K562 (cell line): ENCODE results near the gene DNAH5. TPM values are rescaled to one million over a fixed set of nuclear protein-coding genes. Genes with fewer than 3 reads are reported as not detected.

Experiments used
- ATAC-seq: fragments of 200-7000 bp; cut with Tn5 transposase; 3 replicates; pipeline ENCODE4 v1.9.1; 2020; ENCODE audit warnings: moderate library complexity
- BruUV-seq: library from RNA; stranded (reverse); fragments of 400-500 nt; replicated peaks from 2 replicates; lab custom pipeline; 2021; lab: Mats Ljungman, UMichigan
- CTCF ChIA-PET: fragments of 300-600 bp; formaldehyde crosslinking; extraction: SDS; loops from one replicate; lab custom pipeline; 2021; ENCODE audit warnings: low intra/inter-chr PET ratio; lab: Yijun Ruan, JAX
- POLR2A ChIA-PET: fragments of 300-600, 350-650 bp; sonication (Branson Sonifier 250); formaldehyde crosslinking; extraction: SDS; loops from one replicate; lab custom pipeline; 2021; ENCODE audit warnings: antibody characterized with exemption, inconsistent platforms; lab: Yijun Ruan, JAX
- DNase-seq, 4 experiments: peaks; one replicate each; pipeline versions ENCODE4 v3.0.0 to v3.0.0-alpha.2; 2011 to 2018; ENCODE audit warnings: low spot score in 3 of 4, mixed read lengths in 3 of 4; ENCODE audit errors: extremely low read depth in 1 of 4
- FAIRE-seq: peaks from 2 replicates; lab custom pipeline; 2011; peaks lifted over from hg19 to GRCh38; lab: Jason Lieb, UNC
- H2AFZ ChIP-seq: 2 replicates; pipeline ENCODE4 v1.6.0; 2011; ENCODE audit warnings: low read depth, low read length, control low read depth, inconsistent platforms
- H3K27ac ChIP-seq: fragments of 200-600 bp; 3 replicates; pipeline ENCODE4 v1.8.0; 2011; ENCODE audit warnings: low read depth, mild to moderate bottlenecking, control low read depth, inconsistent platforms, low read length, moderate library complexity, mixed read lengths; ENCODE audit errors: extremely low read depth
- H3K27me3 ChIP-seq, 2 experiments: fragments of 300-600 bp in 1 of 2; 2 replicates in 1 of 2; 3 replicates in 1 of 2; pipeline versions ENCODE4 v1.6.0 to v1.8.0; 2011; ENCODE audit warnings: inconsistent platforms in 2 of 2, low read length in 2 of 2, mild to moderate bottlenecking in 1 of 2, mixed read lengths in 1 of 2, moderate library complexity in 1 of 2; ENCODE audit not compliant: control insufficient read depth in 2 of 2, insufficient read depth in 2 of 2
- H3K36me3 ChIP-seq: fragments of 300-600 bp; 3 replicates; pipeline ENCODE4 v1.8.0; 2011; ENCODE audit warnings: mild to moderate bottlenecking, low read length, inconsistent platforms; ENCODE audit not compliant: control insufficient read depth, insufficient read depth
- H3K4me1 ChIP-seq, 2 experiments: fragments of 200-600 bp in 1 of 2; replicated peaks in 1 of 2; 2 replicates in 1 of 2; 3 replicates in 1 of 2; pipeline versions ENCODE4 v1.5.1 to v1.8.0; 2011; ENCODE audit warnings: inconsistent platforms in 2 of 2, low read length in 2 of 2, mild to moderate bottlenecking in 1 of 2, mixed read lengths in 1 of 2, moderate library complexity in 1 of 2; ENCODE audit not compliant: control insufficient read depth in 2 of 2, insufficient read depth in 2 of 2
- H3K4me2 ChIP-seq: 2 replicates; pipeline ENCODE4 v1.6.1; 2011; ENCODE audit warnings: low read length, control low read depth, inconsistent platforms, mixed read lengths; ENCODE audit not compliant: insufficient read depth
- H3K4me3 ChIP-seq: fragments of 200-600 bp; sonication (generic), shearing (Covaris generic); 2 replicates; pipeline ENCODE4 v1.5.1; 2016; ENCODE audit warnings: control low read depth, inconsistent platforms
- H3K79me2 ChIP-seq: fragments of 200-600 bp; 3 replicates; pipeline ENCODE4 v1.8.0; 2011; ENCODE audit warnings: low read length, inconsistent platforms; ENCODE audit not compliant: control insufficient read depth, insufficient read depth
- H3K9ac ChIP-seq, 2 experiments: 2 replicates each; pipeline versions ENCODE4 v1.6.0 to v1.6.1; 2011; ENCODE audit warnings: low read depth in 2 of 2, low read length in 2 of 2, control low read depth in 1 of 2, inconsistent platforms in 1 of 2, mild to moderate bottlenecking in 1 of 2, mixed read lengths in 1 of 2; ENCODE audit not compliant: insufficient read depth in 1 of 2
- H3K9me1 ChIP-seq: one replicate; pipeline ENCODE4 v1.6.0; 2011; ENCODE audit warnings: inconsistent platforms, mild to moderate bottlenecking, low read length, moderate library complexity; ENCODE audit not compliant: control insufficient read depth, insufficient read depth
- H3K9me3 ChIP-seq: replicated peaks from 2 replicates; pipeline ENCODE4 v1.5.1; 2011; ENCODE audit warnings: low read depth, low read length, inconsistent platforms; ENCODE audit not compliant: control insufficient read depth, insufficient read depth
- H4K20me1 ChIP-seq: replicated peaks from 2 replicates; pipeline ENCODE4 v1.6.1; 2011; ENCODE audit warnings: low read length, inconsistent platforms, mixed read lengths; ENCODE audit not compliant: control insufficient read depth, insufficient read depth
- BMI1 ChIP-seq: fragments of 150-350 bp; IDR thresholded peaks from 2 replicates; pipeline ENCODE4 v1.6.1; 2014; ENCODE audit warnings: low read length
- BRCA1 ChIP-seq, 2 experiments: fragments of 450-650 bp in 1 of 2; sonication (generic) in 1 of 2; formaldehyde crosslinking in 1 of 2; IDR thresholded peaks; 2 replicates each; pipeline versions ENCODE4 v1.5.0 to v1.6.1; 2017 to 2020; ENCODE audit warnings: mild to moderate bottlenecking in 1 of 2, missing genetic modification reagents in 1 of 2
- ESRRB ChIP-seq: fragments of 250-450 bp; sonication (Bioruptor Pico); IDR thresholded peaks from 2 replicates; pipeline ENCODE4 v1.5.0; 2020; ENCODE audit warnings: mild to moderate bottlenecking, moderate library complexity, borderline replicate concordance
- FOXP1 ChIP-seq: sonication (generic); formaldehyde crosslinking; IDR thresholded peaks from 2 replicates; pipeline ENCODE4 v1.8.0; 2022; ENCODE audit warnings: mild to moderate bottlenecking, missing genetic modification reagents
- HDAC1 ChIP-seq, 2 experiments: fragments of 450-650 bp; IDR thresholded peaks; 2 replicates each; pipeline ENCODE4 v1.6.1; 2016 to 2017; ENCODE audit warnings: inconsistent platforms in 1 of 2, mild to moderate bottlenecking in 1 of 2, moderate library complexity in 1 of 2
- KDM5B ChIP-seq: fragments of 200-600 bp; sonication (generic); IDR thresholded peaks from 2 replicates; pipeline ENCODE4 v1.6.1; 2012; ENCODE audit warnings: low read depth, mild to moderate bottlenecking, moderate library complexity, low read length, control low read depth, inconsistent platforms; ENCODE audit not compliant: insufficient replicate concordance
- NCOA6 ChIP-seq: fragments of 450-650 bp; IDR thresholded peaks from 2 replicates; pipeline ENCODE4 v1.6.1; 2017; ENCODE audit warnings: mild to moderate bottlenecking
- PPARD ChIP-seq: fragments of 250-450 bp; sonication (Bioruptor Pico); IDR thresholded peaks from 2 replicates; pipeline ENCODE4 v1.8.0; 2022; ENCODE audit warnings: inconsistent platforms, mild to moderate bottlenecking, moderate library complexity
- PURB ChIP-seq: sonication (generic); formaldehyde crosslinking; IDR thresholded peaks from 2 replicates; pipeline ENCODE4 v1.9.0; 2021; ENCODE audit warnings: low read depth, mild to moderate bottlenecking, missing genetic modification reagents
- SAFB2 ChIP-seq: fragments of 200-400 bp; formaldehyde crosslinking; IDR thresholded peaks from 2 replicates; pipeline ENCODE4 v1.6.1; 2018; ENCODE audit warnings: borderline replicate concordance, low read length, low read depth, moderate library complexity; ENCODE audit not compliant: severe bottlenecking
- STAG1 ChIP-seq: sonication (generic); formaldehyde crosslinking; IDR thresholded peaks from 2 replicates; pipeline ENCODE4 v1.5.0; 2020; ENCODE audit warnings: missing genetic modification reagents, borderline replicate concordance
- YY1 ChIP-seq, 3 experiments: IDR thresholded peaks; 2 replicates each; pipeline ENCODE4 v1.6.1; 2011; ENCODE audit warnings: low read length in 2 of 3, mild to moderate bottlenecking in 2 of 3, moderate library complexity in 2 of 3, borderline replicate concordance in 1 of 3, control low read depth in 1 of 3, low read depth in 1 of 3; ENCODE audit not compliant: insufficient read depth in 3 of 3, insufficient replicate concordance in 2 of 3, control insufficient read depth in 1 of 3, insufficient read length in 1 of 3; ENCODE audit errors: extremely low read depth in 1 of 3
- ZNF143 ChIP-seq: sonication (generic); formaldehyde crosslinking; IDR thresholded peaks from 2 replicates; pipeline ENCODE4 v1.9.0; 2022; ENCODE audit warnings: mild to moderate bottlenecking, missing genetic modification reagents
- ZNF764 ChIP-seq: fragments of 250-450 bp; sonication (Bioruptor Pico); IDR thresholded peaks from 2 replicates; pipeline ENCODE4 v1.4.0; 2020; ENCODE audit warnings: low read depth, mild to moderate bottlenecking, moderate library complexity
- WGBS: fragments of 100-300 bp; shearing (Covaris generic); methylation state at CpG from one replicate; pipeline ENCODE4 v1.1.6; 2016; ENCODE audit warnings: low coverage, mixed read lengths; ENCODE audit not compliant: insufficient coverage; ENCODE audit errors: missing lambda C conversion rate; 5-methylcytosine and 5-hydroxymethylcytosine counted together
- in situ Hi-C: fragments of 300-500 bp; cut with MboI; formaldehyde crosslinking; loops from 4 replicates; pipeline ENCODE4 v1.15.0; 2018; ENCODE audit warnings: inconsistent platforms, mixed read lengths
- intact Hi-C: fragments of 100-400 bp; cut with micrococcal nuclease; formaldehyde crosslinking; loops from 2 replicates; pipeline ENCODE4 v1.14.2; 2022
- polyA plus RNA-seq, 8 experiments: library from polyadenylated mRNA; depleted of rRNA in 4 of 8; stranded (reverse) in 5 of 8; unstranded in 3 of 8; fragments of >200 nt; fragmentation: Nextera tagmentation in 2 of 8; fragmentation: Illumina TruSeq in 1 of 8; extraction: Ambion mirVana in 2 of 8; extraction: Trizol in 1 of 8; gene quantifications; 2 replicates each; pipeline versions ENCODE4 v1.2.1 to v1.2.3, GENCODE V29; 2011 to 2014; ENCODE audit warnings: inconsistent platforms in 1 of 8, missing spikeins in 1 of 8
- total RNA-seq, 7 experiments: library from RNA; depleted of rRNA in 6 of 7; stranded (reverse); fragments of >200 nt in 6 of 7; fragmentation: Illumina TruSeq in 2 of 7; extraction: Trizol in 2 of 7; gene quantifications; 2 replicates each; pipeline versions ENCODE4 v1.2.1 to v1.2.3, GENCODE V29; 2011 to 2021; ENCODE audit warnings: low replicate concordance in 1 of 7

Gene DNAH5
- total and polyA plus RNA-seq, 9 of the 15 experiments (the other 6 are each of a cell fraction or from before 2014, with no cell fraction given) = 0.03 TPM; not detected in 8

- no peak overlapping the region for H3K27ac ChIP-seq
- H3K4me2 ChIP-seq = no peak overlapping the region
- no peak overlapping the region for H2AFZ ChIP-seq
- no peak for DNase-seq
- H3K4me3 ChIP-seq = no peak overlapping the region
- no peak overlapping the region for H3K9ac ChIP-seq
- in situ Hi-C loops = no loop called here
- no peaks in the 10 kb centered on the region for H3K9me3 ChIP-seq
- 0% methylated on average over 1 of the region's 1 CpG for whole genome bisulfite sequencing
- POLR2A ChIA-PET = no interaction called here
- ATAC-seq = no peak
- TF ChIP-seq NCOA6 (no peak), ZNF143 (CRISPR knock-in tag) (no peak), YY1 (IDR thresholded peaks at IDR 0.05; ENCODE audit: borderline replicate concordance in 1 of 3, control insufficient read depth in 1 of 3, extremely low read depth in 1 of 3, insufficient read depth in 3 of 3, insufficient read length in 1 of 3, insufficient replicate concordance in 2 of 3, low read depth in 1 of 3, low read length in 2 of 3) (no peak), BRCA1 (IDR thresholded peaks at IDR 0.05) (no peak), BRCA1 (CRISPR knock-in tag; IDR thresholded peaks at IDR 0.05) (no peak)
- TF ChIP-seq, all 486 proteins: peak for 0
- H3K4me1 ChIP-seq = no peaks in the 10 kb centered on the region
- no TSS peak for BruUV-seq
- no peaks in the 10 kb centered on the region for H3K27me3 ChIP-seq
- intact Hi-C loops = no loop called here
- CTCF ChIA-PET = no interaction called here
- no peaks in the 10 kb centered on the region for H4K20me1 ChIP-seq
- FAIRE-seq = no peak
- no peaks in the 10 kb centered on the region for H3K79me2 ChIP-seq
- H3K9me1 ChIP-seq = no peaks in the 10 kb centered on the region
- no peaks in the 10 kb centered on the region for H3K36me3 ChIP-seq
These were observed 300.8 kb downstream of the DNAH5 start for GRCh38 chr5:13643734-13644133.

GRCh38 chr5:13643196-13643595 lies 301.3 kb downstream of the DNAH5 start:
- Histone ChIP-seq H3K9ac (no peak overlapping the region), H3K9me3 (no peaks in the 10 kb centered on the region), H3K36me3 (no peaks in the 10 kb centered on the region), H3K27ac (no peak overlapping the region), H3K4me3 (no peak overlapping the region), H4K20me1 (no peaks in the 10 kb centered on the region), H3K79me2 (no peaks in the 10 kb centered on the region), H3K4me1 (no peaks in the 10 kb centered on the region), H3K9me1 (no peaks in the 10 kb centered on the region), H3K27me3 (no peaks in the 10 kb centered on the region), H3K4me2 (no peak overlapping the region), H2AFZ (no peak overlapping the region)
- DNase-seq (no peak), ATAC-seq (no peak), FAIRE-seq (no peak)
- no TSS peak for BruUV-seq
- TF ChIP-seq HDAC1 (IDR thresholded peaks at IDR 0.05) = no peak
- TF ChIP-seq KDM5B = no peak
- no peak for TF ChIP-seq SAFB2
- TF ChIP-seq PURB (CRISPR knock-in tag) = no peak
- TF ChIP-seq PPARD (CRISPR knock-in tag) = no peak
- no peak for TF ChIP-seq STAG1 (CRISPR knock-in tag)
- TF ChIP-seq FOXP1 = no peak
- TF ChIP-seq ESRRB (CRISPR knock-in tag) = no peak
- TF ChIP-seq BMI1 = no peak
- TF ChIP-seq ZNF764 (CRISPR knock-in tag) = no peak
- ChIA-PET CTCF (no interaction called here), POLR2A (no interaction called here)
- WGBS = 3% methylated on average over 2 of the region's 2 CpGs
- intact Hi-C loops = no loop called here
- in situ Hi-C loops = no loop called here
